ENCODE measurements around the gene CD320.
A peak's percentile ranks its signal among the peaks of the same experiment; 100 is the strongest.
"Not testable (repeated sequence)": the region's sequence is repeated elsewhere in the genome, so short reads cannot be mapped to it uniquely, and the experiment has no call there.

Gene CD320

GRCh38 chr19:8307965-8308866 is at the start of gene CD320:
Gene CD320 (minus strand): TSS chr19:8308358. CDS start chr19:8308290, 68 bp downstream.
- DNase-seq (ENCODE audit: low read depth in 2 of 2, low spot score in 1 of 2), result peak; percentile 68 to 74

- no peak for DNase-seq (ENCODE audit: low read depth in 2 of 2, low spot score in 1 of 2)
Measured at GRCh38 chr19:8357007-8357521, 48.9 kb upstream of the CD320 start.

- DNase-seq (ENCODE audit: low read depth in 2 of 2, low spot score in 1 of 2), result no peak
Measured at GRCh38 chr19:8355631-8356402, 47.7 kb upstream of the CD320 start.

GRCh38 chr19:8352845-8353244 is 44.7 kb upstream of the CD320 start:
- not testable (repeated sequence) for DNase-seq (ENCODE audit: low read depth in 2 of 2, low spot score in 1 of 2)

- no peak for DNase-seq (ENCODE audit: low read depth in 2 of 2, low spot score in 1 of 2)
Measured at GRCh38 chr19:8352134-8352827, 44.1 kb upstream of the CD320 start.

GRCh38 chr19:8349629-8350372 is 41.6 kb upstream of the CD320 start:
- DNase-seq (ENCODE audit: low read depth in 2 of 2, low spot score in 1 of 2), result not testable (repeated sequence)

- DNase-seq (ENCODE audit: low read depth in 2 of 2, low spot score in 1 of 2), result no peak
Measured at GRCh38 chr19:8343483-8343844, 35.3 kb upstream of the CD320 start.

GRCh38 chr19:8342684-8343482 is 34.7 kb upstream of the CD320 start, which contains the start of gene KANK3:
Gene KANK3 (minus strand): TSS chr19:8343262. CDS start chr19:8337828, 5,434 bp downstream.
- peak; percentile 71 to 86 for DNase-seq (ENCODE audit: low read depth in 2 of 2, low spot score in 1 of 2)

- DNase-seq (ENCODE audit: low read depth in 2 of 2, low spot score in 1 of 2), result no peak
Measured at GRCh38 chr19:8342316-8342683, 34.1 kb upstream of the CD320 start.

GRCh38 chr19:8341504-8341903 is 33.3 kb upstream of the CD320 start:
- not testable (repeated sequence) for DNase-seq (ENCODE audit: low read depth in 2 of 2, low spot score in 1 of 2)

GRCh38 chr19:8340341-8341096 is 32.4 kb upstream of the CD320 start:
- DNase-seq (ENCODE audit: low read depth in 2 of 2, low spot score in 1 of 2), result no peak

GRCh38 chr19:8338835-8339234 is 30.7 kb upstream of the CD320 start:
- DNase-seq (ENCODE audit: low read depth in 2 of 2, low spot score in 1 of 2), result no peak

GRCh38 chr19:8337728-8338127 is 29.6 kb upstream of the CD320 start:
- DNase-seq (ENCODE audit: low read depth in 2 of 2, low spot score in 1 of 2), result no peak

- no peak for DNase-seq (ENCODE audit: low read depth in 2 of 2, low spot score in 1 of 2)
Measured at GRCh38 chr19:8336660-8337059, 28.5 kb upstream of the CD320 start.

- DNase-seq (ENCODE audit: low read depth in 2 of 2, low spot score in 1 of 2), result no peak
Measured at GRCh38 chr19:8336072-8336569, 28.0 kb upstream of the CD320 start.

GRCh38 chr19:8335343-8336071 is 27.3 kb upstream of the CD320 start:
- no peak for DNase-seq (ENCODE audit: low read depth in 2 of 2, low spot score in 1 of 2)

GRCh38 chr19:8334458-8335342 is 26.5 kb upstream of the CD320 start:
- DNase-seq (ENCODE audit: low read depth in 2 of 2, low spot score in 1 of 2), result no peak

Data from stimulated activated CD8-positive, alpha-beta memory T cell treated with anti-CD3 and anti-CD28 coated beads, Interleukin-4, amount 100 ng/mL, for 4 hours (primary cell).